Mesendoderm (in vitro differentiated cells): ENCODE measurements around the gene PCGF2.
A peak's percentile ranks its signal among the peaks of the same experiment; 100 is the strongest.

Source experiments
- DNase-seq: peaks from one replicate; pipeline ENCODE4 v3.0.0; 2013
- H2AK5ac ChIP-seq: 2 replicates; pipeline ENCODE4 v1.6.1; 2013; ENCODE audit warnings: low read length, inconsistent platforms
- H2BK120ac ChIP-seq: 2 replicates; pipeline ENCODE4 v1.6.1; 2013; ENCODE audit warnings: low read depth, mild to moderate bottlenecking, low read length, moderate library complexity, mixed read lengths
- H2BK15ac ChIP-seq: replicated peaks from 2 replicates; pipeline ENCODE4 v1.6.1; 2013; ENCODE audit warnings: low read depth, mild to moderate bottlenecking, moderate library complexity
- H2BK5ac ChIP-seq: 2 replicates; pipeline ENCODE4 v1.6.1; 2013; ENCODE audit warnings: low read length, inconsistent platforms
- H3K18ac ChIP-seq: 2 replicates; pipeline ENCODE4 v1.6.1; 2013; ENCODE audit warnings: mild to moderate bottlenecking, low read length, mixed read lengths
- H3K23ac ChIP-seq: one replicate; pipeline ENCODE4 v1.6.1; 2013; ENCODE audit warnings: low read length
- H3K27ac ChIP-seq: 2 replicates; pipeline ENCODE4 v1.5.1; 2013; ENCODE audit warnings: low read depth, mild to moderate bottlenecking, inconsistent platforms, low read length, moderate library complexity
- H3K27me3 ChIP-seq: 2 replicates; pipeline ENCODE4 v1.6.1; 2013; ENCODE audit warnings: low read length, control low read depth, mild to moderate bottlenecking, inconsistent platforms; ENCODE audit not compliant: insufficient read depth, poor library complexity
- H3K36me3 ChIP-seq: 2 replicates; pipeline ENCODE4 v1.6.1; 2013; ENCODE audit warnings: low read length, inconsistent platforms; ENCODE audit not compliant: control insufficient read depth, insufficient read depth
- H3K4ac ChIP-seq: one replicate; pipeline ENCODE4 v1.6.1; 2013; ENCODE audit warnings: low read depth, mild to moderate bottlenecking, low read length, moderate library complexity
- H3K4me1 ChIP-seq: 2 replicates; pipeline ENCODE4 v1.6.1; 2013; ENCODE audit warnings: low read depth, low read length, inconsistent platforms; ENCODE audit not compliant: control insufficient read depth
- H3K4me2 ChIP-seq: 2 replicates; pipeline ENCODE4 v1.6.1; 2013; ENCODE audit warnings: low read length
- H3K4me3 ChIP-seq: 2 replicates; pipeline ENCODE4 v1.5.1; 2013; ENCODE audit warnings: mild to moderate bottlenecking, low read length
- H3K56ac ChIP-seq: one replicate; pipeline ENCODE4 v1.6.1; 2013; ENCODE audit warnings: low read length
- H3K79me1 ChIP-seq: 2 replicates; pipeline ENCODE4 v1.6.1; 2013; ENCODE audit warnings: low read length, inconsistent platforms
- H3K79me2 ChIP-seq: 2 replicates; pipeline ENCODE4 v1.6.1; 2013; ENCODE audit warnings: mild to moderate bottlenecking, low read length; ENCODE audit not compliant: control insufficient read depth, insufficient read depth
- H3K9ac ChIP-seq: 2 replicates; pipeline ENCODE4 v1.6.1; 2013; ENCODE audit warnings: low read length, inconsistent platforms
- H4K5ac ChIP-seq: one replicate; pipeline ENCODE4 v1.6.1; 2013; ENCODE audit warnings: low read length
- H4K8ac ChIP-seq: one replicate; pipeline ENCODE4 v1.6.1; 2013; ENCODE audit warnings: low read depth, mild to moderate bottlenecking, control low read depth, low read length, moderate library complexity
- WGBS: extraction: QIAGEN DNeasy Blood & Tissue Kit; methylation state at CpG from one replicate; pipeline ENCODE4 v1.1.7; 2013; ENCODE audit warnings: low lambda C conversion rate, missing lambda C conversion rate; ENCODE audit not compliant: insufficient coverage; ENCODE audit errors: extremely low coverage; 5-methylcytosine and 5-hydroxymethylcytosine counted together

PCGF2 gene

DNA sequence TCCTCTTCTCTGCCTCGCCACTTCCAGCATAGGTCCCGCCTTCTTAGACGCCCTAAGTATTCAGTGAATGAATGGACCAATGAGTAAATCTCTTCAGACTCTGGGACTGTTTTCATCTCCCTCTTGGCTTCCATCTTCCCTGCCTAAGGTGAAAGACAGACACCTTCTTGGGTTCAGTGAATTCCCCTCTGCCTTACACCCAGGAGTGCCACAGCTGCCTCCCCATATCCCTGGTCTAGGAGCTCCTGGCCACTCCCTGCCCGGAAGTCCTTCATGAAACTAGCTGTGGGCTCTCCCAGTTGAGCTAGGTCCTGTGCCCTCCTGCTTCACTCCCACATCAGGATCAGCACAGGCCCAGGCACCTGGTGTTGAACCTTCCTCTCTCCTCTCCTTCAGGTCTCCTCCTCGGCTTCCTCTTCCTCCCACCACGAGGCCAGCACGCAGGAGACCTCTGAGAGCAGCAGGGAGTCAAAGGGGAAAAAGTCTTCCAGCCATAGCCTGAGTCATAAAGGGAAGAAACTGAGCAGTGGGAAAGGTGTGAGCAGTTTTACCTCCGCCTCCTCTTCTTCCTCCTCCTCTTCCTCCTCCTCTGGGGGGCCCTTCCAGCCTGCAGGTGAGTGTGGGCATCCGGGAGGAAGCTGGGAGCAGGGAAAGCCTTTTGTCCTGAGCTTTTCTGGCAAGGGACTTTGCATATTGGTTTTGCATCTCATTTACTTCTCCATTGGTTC, 32.8 kb downstream of the PCGF2 start:
- Histone ChIP-seq H2BK5ac (no peak overlapping the region), H3K4me1 (peaks cover 3% of the 10 kb centered on the region), H3K79me2 (no peaks in the 10 kb centered on the region), H3K4me3 (no peak overlapping the region), H3K79me1 (no peaks in the 10 kb centered on the region), H3K27ac (no peak overlapping the region), H2AK5ac (no peak overlapping the region), H3K4ac (no peak overlapping the region), H3K27me3 (no peaks in the 10 kb centered on the region), H3K56ac (peak overlapping the region; percentile 34), H2BK120ac (no peak overlapping the region), H3K9ac (peak overlapping the region; percentile 16), H3K36me3 (no peaks in the 10 kb centered on the region), H3K18ac (no peak overlapping the region), H2BK15ac (no peak overlapping the region), H3K4me2 (no peak overlapping the region), H4K5ac (no peak overlapping the region), H4K8ac (no peak overlapping the region), H3K23ac (no peak overlapping the region)
- no peak for DNase-seq
- WGBS: no CpG with 5 or more reads among the region's 9 CpGs

DNA sequence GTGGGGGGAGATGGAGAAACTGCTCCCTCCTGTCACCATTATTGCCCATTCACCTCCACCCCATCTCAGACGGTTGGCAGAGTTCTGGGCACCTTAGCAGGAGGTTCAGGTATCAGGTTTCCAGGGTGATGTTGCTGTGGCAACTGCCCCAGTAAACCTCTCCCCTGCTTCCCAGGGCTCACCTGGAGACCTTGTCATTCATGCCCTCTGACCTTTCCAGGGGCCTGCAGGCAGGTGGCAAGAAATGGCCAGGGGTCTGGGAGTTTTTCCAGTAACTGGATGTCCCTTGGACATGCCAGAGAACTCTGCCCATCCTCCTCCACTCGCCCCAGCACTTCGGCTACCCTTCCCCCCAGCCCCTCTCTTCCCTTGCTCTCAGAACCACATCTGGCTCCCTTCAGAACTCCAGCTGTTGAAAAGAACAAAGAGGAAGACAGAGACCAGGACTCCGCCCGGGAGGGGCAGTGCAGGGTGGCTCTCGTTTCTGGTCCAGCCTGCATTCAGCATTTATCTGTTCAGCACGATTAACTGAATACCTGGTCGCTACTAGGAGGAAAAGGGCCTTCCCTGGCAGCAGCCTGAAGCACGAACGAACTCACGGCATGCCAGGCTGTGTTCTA, 34.6 kb downstream of the PCGF2 start:
- H3K4me2 ChIP-seq: no peak overlapping the region
- no peaks in the 10 kb centered on the region for H3K4me1 ChIP-seq
- no peak overlapping the region for H3K18ac ChIP-seq
- no peaks in the 10 kb centered on the region for H3K36me3 ChIP-seq
- WGBS: no CpG with 5 or more reads among the region's 11 CpGs
- no peak overlapping the region for H2AK5ac ChIP-seq
- H3K27ac ChIP-seq: no peak overlapping the region
- no peak overlapping the region for H3K4me3 ChIP-seq
- H3K56ac ChIP-seq: no peak overlapping the region
- no peaks in the 10 kb centered on the region for H3K79me1 ChIP-seq
- no peak overlapping the region for H2BK5ac ChIP-seq
- DNase-seq: no peak
- no peak overlapping the region for H4K5ac ChIP-seq
- H2BK15ac ChIP-seq: no peak overlapping the region
- H3K27me3 ChIP-seq: no peaks in the 10 kb centered on the region
- no peak overlapping the region for H3K4ac ChIP-seq
- H4K8ac ChIP-seq: no peak overlapping the region
- H3K23ac ChIP-seq: no peak overlapping the region
- H3K9ac ChIP-seq: no peak overlapping the region
- no peaks in the 10 kb centered on the region for H3K79me2 ChIP-seq
- no peak overlapping the region for H2BK120ac ChIP-seq

DNA sequence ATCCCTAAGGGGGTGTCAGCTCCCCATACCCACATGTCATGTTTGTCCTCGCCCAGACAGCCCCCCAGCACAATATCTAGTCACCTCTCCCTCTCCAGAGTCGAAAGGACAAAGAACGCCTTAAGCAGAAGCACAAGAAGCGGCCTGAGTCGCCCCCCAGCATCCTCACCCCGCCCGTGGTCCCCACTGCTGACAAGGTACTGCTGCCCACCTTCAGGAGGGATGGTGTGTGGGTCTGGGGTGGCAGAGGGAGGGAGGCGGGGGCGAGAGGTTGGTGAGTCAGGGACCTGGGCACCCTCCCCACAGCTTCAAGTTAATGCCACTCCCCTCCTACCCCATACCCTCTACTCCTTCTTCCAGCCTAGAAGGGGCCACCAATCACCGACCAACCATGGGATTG, 35.5 kb downstream of the PCGF2 start:
- Histone ChIP-seq H2BK120ac (no peak overlapping the region), H2AK5ac (no peak overlapping the region), H3K4me3 (no peak overlapping the region), H4K8ac (no peak overlapping the region), H3K36me3 (no peaks in the 10 kb centered on the region), H2BK15ac (no peak overlapping the region), H3K79me1 (no peaks in the 10 kb centered on the region), H3K4ac (no peak overlapping the region), H3K79me2 (no peaks in the 10 kb centered on the region), H2BK5ac (no peak overlapping the region), H3K4me1 (no peaks in the 10 kb centered on the region), H3K9ac (no peak overlapping the region), H4K5ac (no peak overlapping the region), H3K56ac (no peak overlapping the region), H3K4me2 (no peak overlapping the region), H3K23ac (no peak overlapping the region), H3K27me3 (no peaks in the 10 kb centered on the region), H3K27ac (no peak overlapping the region), H3K18ac (no peak overlapping the region)
- WGBS: no CpG with 5 or more reads among the region's 10 CpGs
- DNase-seq: no peak

DNA sequence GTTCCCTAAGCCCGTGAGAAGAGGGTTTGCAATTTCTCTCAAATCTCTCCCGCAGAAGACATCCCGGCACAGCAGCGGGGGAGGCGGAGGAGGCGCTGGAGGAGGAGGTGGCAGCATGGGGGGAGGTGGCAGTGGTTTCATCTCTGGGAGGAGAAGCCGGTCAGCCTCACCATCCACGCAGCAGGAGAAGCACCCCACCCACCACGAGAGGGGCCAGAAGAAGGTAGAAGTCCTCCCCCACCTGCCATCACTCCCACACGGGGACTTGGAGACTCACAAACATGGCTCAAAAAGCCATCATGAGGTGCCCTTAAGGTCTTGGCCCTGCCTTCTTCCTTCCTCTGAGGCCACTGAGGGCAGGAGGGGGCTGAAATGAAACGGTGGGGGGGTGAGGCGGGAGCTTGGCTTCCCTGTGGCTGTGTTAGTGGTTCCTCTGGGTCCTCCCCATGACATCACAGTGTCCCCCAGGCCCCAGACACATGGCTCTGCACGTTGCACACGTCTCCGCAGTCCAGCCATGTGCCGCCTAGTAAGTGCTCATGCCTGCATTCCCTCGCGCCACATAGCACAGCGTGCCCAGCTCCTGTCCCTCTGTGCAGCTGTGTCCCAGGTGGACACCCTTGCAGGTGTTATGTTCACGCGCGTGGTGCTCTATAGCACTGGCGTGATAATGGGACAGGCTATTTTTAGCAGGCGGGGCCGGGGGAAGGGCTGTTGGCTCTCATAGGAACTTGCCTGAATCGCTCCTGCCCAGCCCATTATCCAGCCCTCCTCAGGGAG, 36.2 kb downstream of the PCGF2 start:
- Histone ChIP-seq H3K79me1 (peaks cover 2% of the 10 kb centered on the region), H4K8ac (no peak overlapping the region), H3K4me2 (no peak overlapping the region), H3K27ac (no peak overlapping the region), H2BK5ac (no peak overlapping the region), H3K79me2 (no peaks in the 10 kb centered on the region), H2BK120ac (no peak overlapping the region), H4K5ac (no peak overlapping the region), H2BK15ac (no peak overlapping the region), H3K4me3 (no peak overlapping the region), H3K23ac (no peak overlapping the region), H3K27me3 (no peaks in the 10 kb centered on the region), H2AK5ac (no peak overlapping the region), H3K56ac (no peak overlapping the region), H3K18ac (no peak overlapping the region), H3K36me3 (no peaks in the 10 kb centered on the region), H3K4ac (no peak overlapping the region), H3K9ac (no peak overlapping the region), H3K4me1 (peaks cover 2% of the 10 kb centered on the region)
- WGBS: no CpG with 5 or more reads among the region's 26 CpGs
- no peak for DNase-seq

DNA sequence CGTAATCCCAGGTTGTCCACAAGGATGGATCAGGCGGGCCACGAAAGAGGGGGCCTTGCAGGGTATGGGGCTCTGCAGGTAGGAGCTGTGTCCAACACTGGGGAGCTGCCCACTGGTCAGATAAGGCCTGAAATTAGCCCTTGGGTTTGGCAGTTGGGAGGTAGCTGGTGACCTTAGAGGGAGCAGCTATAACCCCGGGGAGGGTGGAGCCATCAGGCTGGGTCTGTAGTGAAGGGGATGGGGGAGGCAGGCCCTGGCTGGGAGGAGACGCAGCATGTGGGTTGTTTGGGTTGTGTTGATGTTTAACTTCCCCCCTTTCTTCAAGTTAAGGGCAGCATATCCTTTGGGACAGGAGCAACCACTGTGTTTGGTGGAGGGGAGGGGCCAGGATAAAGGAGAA, 37.2 kb downstream of the PCGF2 start:
- no peak overlapping the region for H4K5ac ChIP-seq

More for the DNA sequence above, 37.2 kb downstream of the PCGF2 start:
- H3K4ac ChIP-seq: no peak overlapping the region
- no peak overlapping the region for H3K56ac ChIP-seq
- DNase-seq: no peak
- no CpG with 5 or more reads among the region's 5 CpGs for WGBS
- H3K23ac ChIP-seq: no peak overlapping the region
- H2BK15ac ChIP-seq: no peak overlapping the region
- H3K9ac ChIP-seq: no peak overlapping the region
- H3K4me2 ChIP-seq: no peak overlapping the region
- no peaks in the 10 kb centered on the region for H3K27me3 ChIP-seq
- no peaks in the 10 kb centered on the region for H3K36me3 ChIP-seq
- H3K79me2 ChIP-seq: no peaks in the 10 kb centered on the region
- no peak overlapping the region for H2BK120ac ChIP-seq
- H3K79me1 ChIP-seq: peaks cover 2% of the 10 kb centered on the region
- peaks cover 2% of the 10 kb centered on the region for H3K4me1 ChIP-seq
- no peak overlapping the region for H2BK5ac ChIP-seq
- H3K27ac ChIP-seq: no peak overlapping the region
- H2AK5ac ChIP-seq: no peak overlapping the region
- no peak overlapping the region for H3K18ac ChIP-seq
- no peak overlapping the region for H3K4me3 ChIP-seq
- H4K8ac ChIP-seq: no peak overlapping the region
